ENCODE results near the gene XPO6.
A peak's percentile ranks its signal among the peaks of the same experiment; 100 is the strongest.
"Not testable (repeated sequence)": the region's sequence is repeated elsewhere in the genome, so short reads cannot be mapped to it uniquely, and the experiment has no call there.

Gene XPO6

GRCh38 chr16:28118637-28119036, 93.1 kb downstream of the XPO6 start:
- TF ChIP-seq CTCF (IDR thresholded peaks at IDR 0.05; ENCODE audit: low read length, missing control alignments), result no peak
- H3K4me3 ChIP-seq (replicated peaks; ENCODE audit: low read depth, low read length), result no peak overlapping the region
- no peak for DNase-seq (ENCODE audit: low read depth)

- no peak for DNase-seq (ENCODE audit: low read depth)
- no peak overlapping the region for H3K4me3 ChIP-seq (replicated peaks; ENCODE audit: low read depth, low read length)
- TF ChIP-seq CTCF (IDR thresholded peaks at IDR 0.05; ENCODE audit: low read length, missing control alignments), result no peak
These were observed 94.6 kb downstream of the XPO6 start for GRCh38 chr16:28117168-28117565.

- H3K4me3 ChIP-seq (replicated peaks; ENCODE audit: low read depth, low read length); DNase-seq (ENCODE audit: low read depth): not testable (repeated sequence)
These were observed 95.9 kb downstream of the XPO6 start for GRCh38 chr16:28115866-28116265.

- no peak for TF ChIP-seq CTCF (IDR thresholded peaks at IDR 0.05; ENCODE audit: low read length, missing control alignments)
- H3K4me3 ChIP-seq (replicated peaks; ENCODE audit: low read depth, low read length), result no peak overlapping the region
- DNase-seq (ENCODE audit: low read depth), result no peak
These were observed 98.9 kb downstream of the XPO6 start for GRCh38 chr16:28112908-28113307.

- H3K4me3 ChIP-seq (replicated peaks; ENCODE audit: low read depth, low read length), result no peak overlapping the region
- DNase-seq (ENCODE audit: low read depth), result no peak
- no peak for TF ChIP-seq CTCF (IDR thresholded peaks at IDR 0.05; ENCODE audit: low read length, missing control alignments)
These were observed 100.8 kb downstream of the XPO6 start for GRCh38 chr16:28110977-28111376.

GRCh38 chr16:28110479-28110878, 101.3 kb downstream of the XPO6 start:
- H3K4me3 ChIP-seq (replicated peaks; ENCODE audit: low read depth, low read length), result no peak overlapping the region
- peak; percentile 15 for DNase-seq (ENCODE audit: low read depth)
- TF ChIP-seq CTCF (IDR thresholded peaks at IDR 0.05; ENCODE audit: low read length, missing control alignments), result no peak

- no peak overlapping the region for H3K4me3 ChIP-seq (replicated peaks; ENCODE audit: low read depth, low read length)
- peak; percentile 65 for DNase-seq (ENCODE audit: low read depth)
- no peak for TF ChIP-seq CTCF (IDR thresholded peaks at IDR 0.05; ENCODE audit: low read length, missing control alignments)
These were observed 101.7 kb downstream of the XPO6 start for GRCh38 chr16:28110074-28110473.

Data from fibroblast of pulmonary artery (primary cell).